Kidney epithelial cell (primary cell): Measurements from ENCODE around the gene RHBG. TPM values are rescaled to one million over a fixed set of nuclear protein-coding genes. Genes with fewer than 3 reads are reported as not detected.

ENCODE experiments used
- DNase-seq: peaks from one replicate; pipeline ENCODE4 v3.0.0-alpha.2; 2010; ENCODE audit warnings: low read depth
- H3K27me3 ChIP-seq: 2 replicates; pipeline ENCODE4 v1.6.0; 2011; ENCODE audit warnings: low read length; ENCODE audit not compliant: control insufficient read depth, insufficient read depth
- H3K36me3 ChIP-seq: 2 replicates; pipeline ENCODE4 v1.5.1; 2011; ENCODE audit warnings: low read length; ENCODE audit not compliant: control insufficient read depth, insufficient read depth
- H3K4me3 ChIP-seq: 2 replicates; pipeline ENCODE4 v1.5.1; 2011; ENCODE audit warnings: low read depth, mild to moderate bottlenecking, control low read depth, low read length
- total RNA-seq: library from RNA; depleted of rRNA; stranded (reverse); fragments of >200 nt; gene quantifications from 2 replicates; pipeline ENCODE4 v1.2.3, GENCODE V29; 2015
- TF ChIP-seq, protein P1 (sequence below): IDR thresholded peaks from 2 replicates; pipeline ENCODE4 v1.5.1; 2011; ENCODE audit warnings: mild to moderate bottlenecking, moderate library complexity, low read length, control low read depth, inconsistent platforms; ENCODE audit not compliant: insufficient read depth, poor library complexity, severe bottlenecking

Gene RHBG
- total RNA-seq, 1 donor from 2014 or later, result not detected

DNA sequence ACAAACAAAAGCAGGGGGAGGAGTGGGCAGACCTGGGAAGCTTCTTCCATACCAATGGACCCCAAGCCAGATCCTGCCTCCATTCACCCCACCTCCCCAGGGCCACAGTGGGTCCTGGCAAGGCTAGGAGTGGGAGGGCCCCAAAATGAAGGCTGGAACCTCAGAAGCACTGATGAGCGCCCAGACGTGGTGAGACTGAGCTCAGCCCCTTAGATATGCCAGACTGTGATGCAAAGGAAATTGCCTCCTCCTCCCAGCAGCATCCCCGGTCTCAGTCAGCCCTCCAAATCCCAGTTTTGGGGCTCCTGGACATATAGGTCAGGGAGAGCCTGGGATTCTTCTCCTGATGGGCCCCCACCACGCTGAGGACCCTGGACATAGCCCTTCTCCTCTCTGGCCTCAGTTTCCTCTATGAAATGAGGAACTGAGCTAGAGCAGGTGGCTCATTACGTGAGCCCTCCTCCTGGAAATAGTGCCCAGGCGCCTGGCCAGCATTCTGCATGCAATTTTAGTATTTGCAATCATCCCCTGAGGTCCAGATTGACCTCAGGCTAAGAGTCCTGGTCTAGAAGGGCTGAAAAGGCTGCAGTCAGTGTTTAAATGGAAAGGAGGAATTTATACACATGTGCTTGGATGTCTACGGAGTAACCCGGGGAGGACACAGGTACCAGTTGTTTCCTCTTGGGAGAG, 33.5 kb downstream of the RHBG start:
- Histone ChIP-seq H3K27me3 (peaks cover 36% of the 10 kb centered on the region), H3K4me3 (no peak overlapping the region), H3K36me3 (no peaks in the 10 kb centered on the region)
- TF ChIP-seq, protein P1, sequence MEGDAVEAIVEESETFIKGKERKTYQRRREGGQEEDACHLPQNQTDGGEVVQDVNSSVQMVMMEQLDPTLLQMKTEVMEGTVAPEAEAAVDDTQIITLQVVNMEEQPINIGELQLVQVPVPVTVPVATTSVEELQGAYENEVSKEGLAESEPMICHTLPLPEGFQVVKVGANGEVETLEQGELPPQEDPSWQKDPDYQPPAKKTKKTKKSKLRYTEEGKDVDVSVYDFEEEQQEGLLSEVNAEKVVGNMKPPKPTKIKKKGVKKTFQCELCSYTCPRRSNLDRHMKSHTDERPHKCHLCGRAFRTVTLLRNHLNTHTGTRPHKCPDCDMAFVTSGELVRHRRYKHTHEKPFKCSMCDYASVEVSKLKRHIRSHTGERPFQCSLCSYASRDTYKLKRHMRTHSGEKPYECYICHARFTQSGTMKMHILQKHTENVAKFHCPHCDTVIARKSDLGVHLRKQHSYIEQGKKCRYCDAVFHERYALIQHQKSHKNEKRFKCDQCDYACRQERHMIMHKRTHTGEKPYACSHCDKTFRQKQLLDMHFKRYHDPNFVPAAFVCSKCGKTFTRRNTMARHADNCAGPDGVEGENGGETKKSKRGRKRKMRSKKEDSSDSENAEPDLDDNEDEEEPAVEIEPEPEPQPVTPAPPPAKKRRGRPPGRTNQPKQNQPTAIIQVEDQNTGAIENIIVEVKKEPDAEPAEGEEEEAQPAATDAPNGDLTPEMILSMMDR, result no peak
- DNase-seq, result no peak

DNA sequence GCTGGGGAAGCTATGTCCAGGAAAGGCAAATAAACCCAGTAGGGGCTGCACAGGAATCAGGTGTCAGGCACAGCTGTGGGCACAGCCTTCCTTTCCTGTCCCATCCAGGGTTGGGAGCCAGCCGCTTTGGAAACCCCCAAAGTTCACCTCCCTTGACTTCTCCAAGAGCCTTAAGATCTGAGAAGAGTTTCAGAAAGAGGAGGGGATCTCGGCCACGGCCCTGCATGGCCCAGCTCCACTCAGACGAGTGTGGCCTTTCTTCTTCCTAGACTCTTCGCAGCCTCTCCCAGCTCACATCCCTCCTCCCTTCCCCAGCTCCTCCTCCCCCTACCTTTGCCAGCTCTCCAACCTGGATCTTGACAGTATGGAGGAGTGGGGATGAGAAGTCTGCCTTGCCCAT, 36.7 kb downstream of the RHBG start:
- Histone ChIP-seq H3K36me3 (no peaks in the 10 kb centered on the region), H3K4me3 (no peak overlapping the region), H3K27me3 (peaks cover 60% of the 10 kb centered on the region)
- TF ChIP-seq, protein P1, result no peak
- DNase-seq, result no peak

DNA sequence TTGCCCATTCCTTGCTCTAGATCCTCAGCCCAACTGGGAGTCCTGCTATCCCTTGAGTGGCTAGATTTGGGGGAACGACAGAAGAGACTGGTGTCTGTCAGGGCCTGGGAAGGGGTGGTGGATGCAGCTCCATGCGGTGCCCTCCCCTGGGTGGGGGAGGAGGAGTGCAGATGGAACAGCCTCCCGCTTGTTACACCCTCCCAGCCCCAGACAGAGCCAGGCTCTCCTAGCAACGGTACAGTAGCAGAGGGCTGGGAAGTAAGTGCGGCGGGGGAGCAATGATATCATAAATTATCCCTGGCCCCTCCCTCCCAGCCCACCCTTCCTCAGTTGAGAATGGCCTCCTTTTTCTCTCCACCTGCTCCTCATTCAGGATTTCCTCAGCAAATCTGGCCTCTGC, 37.2 kb downstream of the RHBG start:
- no peaks in the 10 kb centered on the region for H3K36me3 ChIP-seq
- peaks cover 63% of the 10 kb centered on the region for H3K27me3 ChIP-seq
- no peak for DNase-seq
- no peak overlapping the region for H3K4me3 ChIP-seq
- TF ChIP-seq, protein P1, result no peak

DNA sequence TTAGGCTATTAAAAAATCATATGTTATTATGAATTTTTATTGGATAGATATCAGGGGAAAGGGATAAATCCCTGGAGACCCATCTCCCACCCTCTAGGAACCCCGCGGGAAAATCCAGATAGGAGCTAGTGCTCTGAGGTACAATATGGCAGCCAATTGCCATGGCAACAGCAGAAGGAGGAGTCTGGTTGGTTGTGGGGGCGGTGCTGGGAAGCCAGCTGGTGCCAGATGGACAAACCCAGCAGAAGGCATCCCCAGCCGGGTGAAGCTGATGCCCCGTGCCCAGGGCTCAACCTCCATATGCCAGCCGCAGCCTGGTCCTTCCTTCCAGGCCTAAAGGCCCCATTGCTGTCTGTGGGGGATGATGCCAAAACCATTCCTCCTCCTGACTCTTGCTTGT, 38.3 kb downstream of the RHBG start:
- peaks cover 60% of the 10 kb centered on the region for H3K27me3 ChIP-seq
- H3K36me3 ChIP-seq, result no peaks in the 10 kb centered on the region
- no peak overlapping the region for H3K4me3 ChIP-seq
- DNase-seq, result no peak
- TF ChIP-seq, protein P1, result no peak

DNA sequence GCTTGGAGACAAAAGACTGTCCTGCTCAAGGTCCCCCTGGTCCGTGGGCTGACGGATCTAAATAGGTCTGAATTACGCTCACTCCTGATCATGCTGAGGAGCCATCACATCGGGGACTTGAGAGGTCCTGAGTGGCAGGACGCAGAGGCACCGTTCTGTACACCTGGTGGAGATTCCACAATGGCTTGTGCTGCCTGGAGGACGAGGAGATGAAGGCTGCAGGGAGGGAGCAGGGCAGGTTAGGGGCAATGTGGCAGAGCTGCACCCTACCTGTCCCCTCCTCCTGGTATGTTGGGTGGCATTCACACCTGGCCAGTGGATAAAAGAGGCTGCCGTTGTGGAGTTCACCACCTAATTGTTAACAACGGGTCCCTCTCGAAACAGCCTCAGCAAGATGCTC, 38.7 kb downstream of the RHBG start:
- TF ChIP-seq, protein P1, result no peak
- Histone ChIP-seq H3K27me3 (peaks cover 62% of the 10 kb centered on the region), H3K4me3 (no peak overlapping the region), H3K36me3 (no peaks in the 10 kb centered on the region)
- DNase-seq, result no peak

DNA sequence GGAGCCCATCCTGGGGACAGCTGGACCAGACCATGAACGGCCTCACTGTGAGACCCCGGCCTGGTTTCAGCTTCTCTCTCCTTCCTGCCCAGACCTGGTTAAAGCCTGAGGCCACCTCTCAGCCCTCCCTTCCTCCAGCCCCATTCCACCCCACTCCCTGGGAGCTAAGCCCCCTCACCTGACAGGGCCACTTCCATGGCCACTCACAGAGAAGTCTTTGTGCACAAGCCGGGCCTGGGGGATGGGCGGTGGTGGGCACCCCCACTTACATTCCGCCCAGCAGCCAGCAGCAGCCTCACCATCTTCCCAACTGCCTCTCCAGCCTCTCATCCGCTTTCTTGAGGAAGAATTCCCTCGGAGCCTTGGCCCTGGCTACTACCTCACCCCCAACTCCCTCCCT, 40.4 kb downstream of the RHBG start:
- no peak for DNase-seq
- TF ChIP-seq, protein P1, result no peak
- peaks cover 57% of the 10 kb centered on the region for H3K27me3 ChIP-seq
- no peaks in the 10 kb centered on the region for H3K36me3 ChIP-seq
- H3K4me3 ChIP-seq, result no peak overlapping the region
